CD4-positive, alpha-beta T cell treated with Interleukin-12 subunit alpha and Interleukin-12 subunit beta, for 1 hour (primary cell): ENCODE data around the gene MYLK2.
A peak's percentile ranks its signal among the peaks of the same experiment; 100 is the strongest.
"Not testable (repeated sequence)": the region's sequence is repeated elsewhere in the genome, so short reads cannot be mapped to it uniquely, and the experiment has no call there.

Experiments used
- DNase-seq: peaks from one replicate; pipeline ENCODE4 v3.0.0-alpha.2; 2020

Gene MYLK2

GRCh38 chr20:31816221-31816620 is 2.9 kb upstream of the MYLK2 start:
- no peak for DNase-seq

- no peak for DNase-seq
These were observed 1.7 kb upstream of the MYLK2 start for GRCh38 chr20:31817461-31817860.

- DNase-seq = no peak
These were observed 714 bp upstream of the MYLK2 start for GRCh38 chr20:31818376-31818908.

GRCh38 chr20:31820228-31820627 is 1.1 kb downstream of the MYLK2 start:
- DNase-seq = no peak

- DNase-seq = no peak
These were observed 2.3 kb downstream of the MYLK2 start for GRCh38 chr20:31821427-31821826.

GRCh38 chr20:31822421-31823330 is 3.5 kb downstream of the MYLK2 start:
- DNase-seq = peak; percentile 73

GRCh38 chr20:31823360-31824124 is 4.4 kb downstream of the MYLK2 start:
- no peak for DNase-seq

- no peak for DNase-seq
These were observed 4.9 kb downstream of the MYLK2 start for GRCh38 chr20:31824125-31824485.

GRCh38 chr20:31824554-31825313 is 5.6 kb downstream of the MYLK2 start:
- no peak for DNase-seq

GRCh38 chr20:31826074-31826473 is 6.9 kb downstream of the MYLK2 start:
- DNase-seq = no peak

- DNase-seq = no peak
These were observed 7.9 kb downstream of the MYLK2 start for GRCh38 chr20:31827059-31827458.

GRCh38 chr20:31828016-31828415 is 8.9 kb downstream of the MYLK2 start:
- DNase-seq = not testable (repeated sequence)

- DNase-seq = no peak
These were observed 10.6 kb downstream of the MYLK2 start for GRCh38 chr20:31829731-31830130.

GRCh38 chr20:31830406-31830981 is 11.3 kb downstream of the MYLK2 start:
- no peak for DNase-seq

GRCh38 chr20:31831211-31831610 is 12.1 kb downstream of the MYLK2 start:
- no peak for DNase-seq

- DNase-seq = no peak
These were observed 12.7 kb downstream of the MYLK2 start for GRCh38 chr20:31831771-31832306.

GRCh38 chr20:31833130-31833930 is 14.2 kb downstream of the MYLK2 start:
- DNase-seq = peak; percentile 53

GRCh38 chr20:31833931-31834521 is 14.9 kb downstream of the MYLK2 start:
- DNase-seq = no peak

- no peak for DNase-seq
These were observed 16.4 kb downstream of the MYLK2 start for GRCh38 chr20:31835554-31835953.

GRCh38 chr20:31835977-31836852 is 17.1 kb downstream of the MYLK2 start:
- DNase-seq = peak; percentile 24
